Measurements from ENCODE around the gene ABL2.

ABL2 gene

DNA sequence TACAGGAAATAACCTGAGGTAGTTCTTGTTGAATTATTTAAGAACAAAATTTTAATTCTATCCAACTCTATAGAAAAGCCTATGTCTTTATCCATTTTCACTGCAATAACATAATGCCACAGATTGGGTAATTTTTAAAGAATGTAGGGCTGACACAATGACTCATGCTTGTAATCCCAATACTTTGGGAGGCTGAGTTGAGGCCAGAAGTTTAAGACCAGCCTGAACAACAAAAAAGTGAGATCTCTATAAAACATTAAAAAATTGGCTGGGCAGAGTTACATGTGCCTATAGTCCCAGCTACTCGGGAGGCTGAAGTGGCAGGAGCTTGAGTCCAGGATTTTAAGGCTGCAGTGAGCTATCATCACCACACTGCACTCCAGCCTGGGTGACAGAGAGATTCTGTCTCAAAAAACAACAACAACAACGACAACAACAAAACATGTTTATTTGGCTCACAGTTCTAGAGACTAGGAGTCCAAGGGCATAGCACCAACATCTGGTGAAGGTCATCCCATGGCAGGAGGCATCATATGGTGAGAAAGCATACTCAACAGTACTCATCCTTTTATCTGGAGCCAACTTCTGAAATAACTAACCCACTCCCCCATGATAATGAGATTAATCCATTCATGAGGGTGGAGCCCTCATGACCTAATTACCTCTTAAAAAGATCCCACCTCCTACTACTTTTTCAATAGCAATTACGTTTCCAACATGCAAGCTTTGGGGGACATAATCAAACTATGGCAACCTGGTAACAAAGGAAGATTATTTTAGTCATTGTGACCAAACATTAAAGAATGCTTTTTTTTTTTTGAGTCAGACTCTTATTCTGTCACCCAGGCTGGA is 59.6 kb downstream of the ABL2 start:
- no peaks in the 10 kb centered on the region for H3K27me3 ChIP-seq (ENCODE audit: control insufficient read depth in 3 of 3, insufficient read depth in 3 of 3, low read depth in 1 of 3, low read length in 3 of 3)
- H3K14ac ChIP-seq (ENCODE audit: low read length), result no peak overlapping the region
- no peaks in the 10 kb centered on the region for H3K36me3 ChIP-seq (replicated peaks in 1 of 2; ENCODE audit: control insufficient read depth in 2 of 2, insufficient read depth in 2 of 2, low read length in 2 of 2)
- no peak overlapping the region for H4K91ac ChIP-seq (ENCODE audit: low read depth, low read length, poor library complexity)
- H2AK5ac ChIP-seq (ENCODE audit: low read depth, low read length), result no peak overlapping the region
- H3K4ac ChIP-seq (ENCODE audit: low read length), result no peak overlapping the region
- DNase-seq (ENCODE audit: low spot score), result no peak
- H3K4me1 ChIP-seq (ENCODE audit: control insufficient read depth in 2 of 2, insufficient read depth in 1 of 2, low read depth in 1 of 2, low read length in 2 of 2), result no peaks in the 10 kb centered on the region
- H3K4me3 ChIP-seq (ENCODE audit: low read length in 2 of 2), result no peak overlapping the region
- H3K79me1 ChIP-seq (ENCODE audit: low read depth, low read length), result no peaks in the 10 kb centered on the region
- no peaks in the 10 kb centered on the region for H3K9me3 ChIP-seq (replicated peaks in 1 of 2; ENCODE audit: control insufficient read depth in 2 of 2, insufficient read depth in 1 of 2, low read depth in 1 of 2, low read length in 2 of 2)
- no peak overlapping the region for H2BK120ac ChIP-seq (ENCODE audit: low read depth, low read length)
- no peak overlapping the region for H2BK12ac ChIP-seq (ENCODE audit: low read length)
- no peak overlapping the region for H2AFZ ChIP-seq (ENCODE audit: low read length)
- H3K9ac ChIP-seq (ENCODE audit: low read depth, low read length, poor library complexity), result no peak overlapping the region
- no peak overlapping the region for H3K23ac ChIP-seq (ENCODE audit: low read depth, low read length, poor library complexity)
- H2BK5ac ChIP-seq (ENCODE audit: low read length), result no peak overlapping the region
- no peak overlapping the region for H3K18ac ChIP-seq (ENCODE audit: low read length)
- WGBS, 2 donors (ENCODE audit: extremely low coverage in 2 of 2, insufficient read length in 2 of 2, insufficient replicate concordance in 1 of 2), result no CpG with 5 or more reads among the region's 3 CpGs
- H4K8ac ChIP-seq (ENCODE audit: low read depth, low read length), result no peak overlapping the region
- H3K4me2 ChIP-seq (ENCODE audit: insufficient read depth, low read length, poor library complexity, severe bottlenecking), result no peak overlapping the region
- no peak overlapping the region for H2BK15ac ChIP-seq (ENCODE audit: low read length)
- H3K27ac ChIP-seq (replicated peaks; ENCODE audit: low read length), result no peak overlapping the region

DNA sequence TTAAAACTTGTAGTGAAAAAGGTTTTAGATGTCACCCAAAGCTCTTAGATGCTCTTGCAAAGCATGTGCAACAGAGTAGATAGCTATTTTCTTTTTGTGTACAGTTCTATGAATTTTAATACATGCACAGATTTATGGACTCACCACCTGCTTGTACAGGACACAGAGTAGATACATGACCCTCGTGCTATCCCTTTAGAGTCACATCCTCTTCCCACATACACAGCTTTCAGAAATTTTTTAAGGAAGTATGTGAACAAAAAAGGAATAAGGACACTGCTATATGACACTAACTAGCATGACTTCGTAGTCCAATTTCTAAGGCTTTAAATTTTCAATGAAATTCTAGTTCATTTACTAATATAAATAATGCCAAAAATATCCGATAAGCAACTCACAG is 60.9 kb downstream of the ABL2 start:
- Histone ChIP-seq H3K79me1 (ENCODE audit: low read depth, low read length) (no peaks in the 10 kb centered on the region), H2AFZ (ENCODE audit: low read length) (no peak overlapping the region), H2BK12ac (ENCODE audit: low read length) (no peak overlapping the region), H3K18ac (ENCODE audit: low read length) (no peak overlapping the region), H3K9me3 (replicated peaks in 1 of 2; ENCODE audit: control insufficient read depth in 2 of 2, insufficient read depth in 1 of 2, low read depth in 1 of 2, low read length in 2 of 2) (no peaks in the 10 kb centered on the region), H4K91ac (ENCODE audit: low read depth, low read length, poor library complexity) (no peak overlapping the region), H3K36me3 (replicated peaks in 1 of 2; ENCODE audit: control insufficient read depth in 2 of 2, insufficient read depth in 2 of 2, low read length in 2 of 2) (no peaks in the 10 kb centered on the region), H3K4me1 (ENCODE audit: control insufficient read depth in 2 of 2, insufficient read depth in 1 of 2, low read depth in 1 of 2, low read length in 2 of 2) (peaks cover 0 to 4% of the 10 kb centered on the region in 2 donors), H3K4me3 (ENCODE audit: low read length in 2 of 2) (no peak overlapping the region), H3K27ac (replicated peaks; ENCODE audit: low read length) (no peak overlapping the region), H3K23ac (ENCODE audit: low read depth, low read length, poor library complexity) (no peak overlapping the region), H2BK5ac (ENCODE audit: low read length) (no peak overlapping the region), H3K9ac (ENCODE audit: low read depth, low read length, poor library complexity) (no peak overlapping the region), H3K27me3 (ENCODE audit: control insufficient read depth in 3 of 3, insufficient read depth in 3 of 3, low read depth in 1 of 3, low read length in 3 of 3) (no peaks in the 10 kb centered on the region), H2AK5ac (ENCODE audit: low read depth, low read length) (no peak overlapping the region), H2BK15ac (ENCODE audit: low read length) (no peak overlapping the region), H3K4me2 (ENCODE audit: insufficient read depth, low read length, poor library complexity, severe bottlenecking) (no peak overlapping the region), H2BK120ac (ENCODE audit: low read depth, low read length) (no peak overlapping the region), H3K14ac (ENCODE audit: low read length) (no peak overlapping the region), H4K8ac (ENCODE audit: low read depth, low read length) (no peak overlapping the region), H3K4ac (ENCODE audit: low read length) (no peak overlapping the region)
- DNase-seq (ENCODE audit: low spot score), result no peak
- no CpG with 5 or more reads among the region's 3 CpGs for WGBS, 2 donors (ENCODE audit: extremely low coverage in 2 of 2, insufficient read length in 2 of 2, insufficient replicate concordance in 1 of 2)

DNA sequence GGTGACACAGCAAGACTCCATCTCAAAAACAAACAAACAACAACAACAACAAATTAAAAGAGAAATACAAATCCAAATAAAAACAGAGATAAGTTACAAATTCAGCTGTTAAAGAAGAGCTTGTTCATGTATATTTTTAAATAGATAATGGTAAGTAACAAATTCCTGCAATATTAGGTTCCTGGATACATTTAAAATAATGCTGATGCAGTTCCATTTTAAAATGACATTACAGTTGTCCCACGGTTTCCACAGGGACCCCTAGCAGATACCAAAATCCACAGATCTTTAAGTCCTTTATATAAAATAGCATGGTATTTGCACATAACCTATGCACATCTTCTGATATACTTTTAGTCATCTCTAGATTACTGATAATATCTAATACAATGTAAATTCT is 61.5 kb downstream of the ABL2 start:
- Histone ChIP-seq H3K14ac (ENCODE audit: low read length) (no peak overlapping the region), H3K4me2 (ENCODE audit: insufficient read depth, low read length, poor library complexity, severe bottlenecking) (no peak overlapping the region), H4K8ac (ENCODE audit: low read depth, low read length) (no peak overlapping the region), H2AK5ac (ENCODE audit: low read depth, low read length) (no peak overlapping the region), H3K23ac (ENCODE audit: low read depth, low read length, poor library complexity) (no peak overlapping the region), H3K4ac (ENCODE audit: low read length) (no peak overlapping the region), H3K27me3 (ENCODE audit: control insufficient read depth in 3 of 3, insufficient read depth in 3 of 3, low read depth in 1 of 3, low read length in 3 of 3) (no peaks in the 10 kb centered on the region), H4K91ac (ENCODE audit: low read depth, low read length, poor library complexity) (no peak overlapping the region), H2BK5ac (ENCODE audit: low read length) (no peak overlapping the region), H3K9me3 (replicated peaks in 1 of 2; ENCODE audit: control insufficient read depth in 2 of 2, insufficient read depth in 1 of 2, low read depth in 1 of 2, low read length in 2 of 2) (no peaks in the 10 kb centered on the region), H3K4me1 (ENCODE audit: control insufficient read depth in 2 of 2, insufficient read depth in 1 of 2, low read depth in 1 of 2, low read length in 2 of 2) (peaks cover 0 to 4% of the 10 kb centered on the region in 2 donors), H2BK15ac (ENCODE audit: low read length) (no peak overlapping the region), H3K18ac (ENCODE audit: low read length) (no peak overlapping the region), H2BK12ac (ENCODE audit: low read length) (no peak overlapping the region), H3K27ac (replicated peaks; ENCODE audit: low read length) (no peak overlapping the region), H3K4me3 (ENCODE audit: low read length in 2 of 2) (no peak overlapping the region), H2BK120ac (ENCODE audit: low read depth, low read length) (no peak overlapping the region), H3K79me1 (ENCODE audit: low read depth, low read length) (no peaks in the 10 kb centered on the region), H3K36me3 (replicated peaks in 1 of 2; ENCODE audit: control insufficient read depth in 2 of 2, insufficient read depth in 2 of 2, low read length in 2 of 2) (no peaks in the 10 kb centered on the region), H2AFZ (ENCODE audit: low read length) (no peak overlapping the region), H3K9ac (ENCODE audit: low read depth, low read length, poor library complexity) (no peak overlapping the region)
- no peak for DNase-seq (ENCODE audit: low spot score)
- WGBS, 2 donors (ENCODE audit: extremely low coverage in 2 of 2, insufficient read length in 2 of 2, insufficient replicate concordance in 1 of 2), result no CpG with 5 or more reads among the region's 1 CpG

DNA sequence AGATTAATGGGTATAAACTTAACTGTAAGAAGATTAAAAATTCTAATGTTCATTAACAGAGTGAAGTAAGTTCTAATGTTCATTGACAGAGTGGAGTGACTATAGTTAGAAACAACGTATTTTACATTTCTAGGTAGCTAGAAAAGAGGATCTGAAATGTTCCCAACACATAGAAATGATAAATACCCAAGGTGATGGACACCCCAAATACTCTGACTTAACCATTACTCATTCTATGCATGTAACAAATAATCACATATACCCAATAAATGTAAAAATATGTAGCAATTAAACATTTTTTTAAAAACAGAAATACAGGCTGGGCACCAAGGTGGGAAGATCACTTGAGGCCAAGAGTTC is 62.1 kb downstream of the ABL2 start:
- Histone ChIP-seq H3K18ac (ENCODE audit: low read length) (no peak overlapping the region), H3K9me3 (replicated peaks in 1 of 2; ENCODE audit: control insufficient read depth in 2 of 2, insufficient read depth in 1 of 2, low read depth in 1 of 2, low read length in 2 of 2) (no peaks in the 10 kb centered on the region), H4K8ac (ENCODE audit: low read depth, low read length) (no peak overlapping the region), H3K23ac (ENCODE audit: low read depth, low read length, poor library complexity) (no peak overlapping the region), H2BK12ac (ENCODE audit: low read length) (no peak overlapping the region), H3K4me2 (ENCODE audit: insufficient read depth, low read length, poor library complexity, severe bottlenecking) (no peak overlapping the region), H4K91ac (ENCODE audit: low read depth, low read length, poor library complexity) (no peak overlapping the region), H3K27ac (replicated peaks; ENCODE audit: low read length) (no peak overlapping the region), H3K4me1 (ENCODE audit: control insufficient read depth in 2 of 2, insufficient read depth in 1 of 2, low read depth in 1 of 2, low read length in 2 of 2) (peaks cover 0 to 4% of the 10 kb centered on the region in 2 donors), H2BK5ac (ENCODE audit: low read length) (no peak overlapping the region), H2AK5ac (ENCODE audit: low read depth, low read length) (no peak overlapping the region), H2BK120ac (ENCODE audit: low read depth, low read length) (no peak overlapping the region), H3K14ac (ENCODE audit: low read length) (no peak overlapping the region), H3K4ac (ENCODE audit: low read length) (no peak overlapping the region), H3K9ac (ENCODE audit: low read depth, low read length, poor library complexity) (no peak overlapping the region), H2AFZ (ENCODE audit: low read length) (no peak overlapping the region), H3K79me1 (ENCODE audit: low read depth, low read length) (no peaks in the 10 kb centered on the region), H3K4me3 (ENCODE audit: low read length in 2 of 2) (no peak overlapping the region), H2BK15ac (ENCODE audit: low read length) (no peak overlapping the region), H3K36me3 (replicated peaks in 1 of 2; ENCODE audit: control insufficient read depth in 2 of 2, insufficient read depth in 2 of 2, low read length in 2 of 2) (no peaks in the 10 kb centered on the region), H3K27me3 (ENCODE audit: control insufficient read depth in 3 of 3, insufficient read depth in 3 of 3, low read depth in 1 of 3, low read length in 3 of 3) (no peaks in the 10 kb centered on the region)
- no CpG with 5 or more reads among the region's 1 CpG for WGBS, 2 donors (ENCODE audit: extremely low coverage in 2 of 2, insufficient read length in 2 of 2, insufficient replicate concordance in 1 of 2)
- DNase-seq (ENCODE audit: low spot score), result no peak

All from neuronal stem cell (in vitro differentiated cells).